T follicular helper cell (primary cell): ENCODE measurements around the gene HINT2.

Experiments used
- DNase-seq: peaks from one replicate; pipeline ENCODE4 v3.0.0-alpha.2; 2020; ENCODE audit warnings: low read depth

The HINT2 gene

DNA sequence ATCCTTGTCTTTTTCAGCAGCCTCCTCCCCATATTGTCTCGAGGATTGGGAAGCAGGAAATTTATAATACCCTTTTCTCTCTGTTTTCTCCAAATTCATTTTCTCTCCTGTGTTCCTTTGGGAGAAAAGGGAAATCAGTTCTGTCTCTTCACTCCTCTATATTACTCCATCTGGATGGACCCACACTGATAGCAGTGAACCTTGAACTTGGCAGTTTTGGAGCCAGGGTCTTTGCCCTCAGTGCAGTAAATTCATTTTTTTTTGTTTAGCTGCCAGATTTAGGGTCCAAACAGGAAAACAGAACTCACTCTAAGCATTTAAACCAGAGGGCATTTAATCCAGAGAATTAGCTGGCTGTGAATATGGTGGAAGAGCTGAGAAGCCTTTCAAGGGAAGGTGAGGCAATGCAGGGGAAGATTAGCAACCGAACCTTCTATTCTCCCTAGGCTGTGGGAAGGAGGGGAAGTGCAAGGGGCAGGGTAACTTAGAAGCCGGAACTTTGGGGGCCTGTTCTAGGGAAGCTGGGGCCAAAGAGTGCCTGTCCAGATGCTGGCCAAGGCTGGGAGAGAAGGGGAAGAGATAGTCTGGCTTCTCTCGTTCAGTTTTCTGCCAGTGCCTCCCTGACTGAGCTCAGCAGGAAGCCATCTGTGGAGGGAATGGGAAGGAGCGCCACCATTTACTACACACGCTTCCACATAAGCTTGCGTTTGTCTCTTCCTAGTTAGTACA, 39.8 kb downstream of the HINT2 start:
- DNase-seq: no peak

GRCh38 chr9:35771943-35772342, 42.9 kb downstream of the HINT2 start:
- DNase-seq: no peak

DNA sequence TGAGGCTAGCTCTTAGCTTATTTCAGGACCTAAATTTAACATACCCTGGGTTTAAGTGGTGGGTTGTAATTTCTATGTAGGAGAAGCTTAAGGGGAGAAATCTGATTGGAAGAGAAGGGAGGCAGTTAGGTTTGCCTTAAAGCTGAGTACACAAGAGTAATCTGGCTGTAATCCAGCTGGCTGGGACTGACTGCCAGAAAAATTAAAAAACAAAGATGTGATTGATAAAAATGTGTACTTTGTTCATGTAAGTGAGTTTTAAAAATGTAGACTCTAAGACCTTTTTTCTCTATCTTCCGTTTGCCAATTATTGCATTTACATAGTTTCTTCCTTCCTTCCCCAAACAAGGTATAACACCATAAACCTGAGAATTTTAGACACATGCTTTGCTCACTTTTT, 43.3 kb downstream of the HINT2 start:
- no peak for DNase-seq

DNA sequence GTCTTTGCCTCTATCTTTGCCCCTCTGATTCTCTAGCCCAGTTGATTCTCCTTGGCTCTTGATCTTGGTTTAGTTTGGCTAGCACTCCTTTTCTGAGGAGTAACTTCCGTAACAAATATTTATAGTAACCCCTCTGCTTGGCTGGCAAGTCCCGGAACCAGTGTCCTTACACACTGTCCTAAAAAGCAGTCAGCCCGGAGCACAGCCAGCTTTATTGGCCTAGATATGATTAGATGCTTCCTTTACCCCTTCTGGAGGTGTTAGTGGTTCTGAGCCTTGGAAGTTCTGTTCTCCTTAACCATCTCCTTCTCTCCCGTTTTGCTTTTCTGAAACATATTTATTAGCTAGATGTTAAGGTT, 43.8 kb downstream of the HINT2 start:
- no peak for DNase-seq

DNA sequence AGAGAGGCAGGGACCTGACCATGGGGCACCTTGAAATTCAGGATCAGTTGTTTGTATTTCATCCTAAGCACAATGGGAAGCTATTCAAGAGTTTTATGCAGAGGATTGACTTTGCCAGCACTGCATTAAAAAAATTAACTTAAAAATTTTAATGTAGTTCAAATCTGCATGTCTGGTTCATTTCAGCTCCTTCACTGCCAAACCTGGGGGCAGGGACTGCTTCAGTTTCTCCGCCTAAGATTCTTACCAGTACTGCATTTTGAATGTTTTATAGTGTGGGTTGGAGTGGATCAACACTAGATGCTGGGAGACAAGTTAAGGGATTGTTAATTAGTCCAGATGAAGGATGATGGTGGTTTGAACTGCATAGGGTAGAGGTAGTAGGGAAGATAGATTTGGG, 45.1 kb downstream of the HINT2 start:
- no peak for DNase-seq

GRCh38 chr9:35767458-35767857, 47.4 kb downstream of the HINT2 start:
- DNase-seq: no peak

DNA sequence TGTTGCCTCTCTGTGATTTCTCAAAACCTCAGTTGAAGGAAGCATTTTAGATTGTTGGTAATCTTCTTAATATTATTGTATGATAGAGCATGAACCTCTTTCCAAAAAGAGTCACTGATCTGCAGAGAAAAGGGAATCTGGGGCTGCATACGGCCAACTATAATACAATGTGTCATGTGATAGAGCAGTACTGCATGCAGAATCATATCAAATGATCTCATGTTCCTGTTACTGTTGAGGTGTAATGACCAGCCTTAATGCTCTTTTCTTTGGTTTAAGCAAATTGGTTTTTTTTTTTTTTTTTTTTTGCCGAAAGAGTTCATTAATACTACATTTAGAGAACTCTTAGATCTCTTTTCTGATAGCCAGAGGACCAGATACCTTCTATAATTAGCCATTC, 47.8 kb downstream of the HINT2 start:
- no peak for DNase-seq

DNA sequence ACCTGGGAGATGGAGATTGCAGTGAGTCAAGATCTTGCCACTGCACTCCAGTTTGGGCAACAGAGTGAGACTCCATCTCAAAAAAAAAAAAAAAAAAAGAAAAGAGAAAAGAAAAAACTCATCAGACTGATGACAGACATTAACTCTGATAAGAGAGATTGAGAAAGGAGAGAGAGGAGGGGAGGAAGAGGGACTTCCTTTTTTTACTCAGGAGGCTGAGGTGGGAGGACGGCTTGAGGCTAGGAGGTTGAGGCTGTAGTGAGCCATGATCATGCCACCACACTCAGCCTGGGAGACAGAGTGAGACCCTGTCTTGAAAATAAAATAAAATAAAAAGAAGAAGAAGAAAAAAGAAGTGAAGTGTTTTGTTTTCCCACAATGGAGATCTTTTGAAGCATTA, 51.0 kb downstream of the HINT2 start:
- DNase-seq: no peak

DNA sequence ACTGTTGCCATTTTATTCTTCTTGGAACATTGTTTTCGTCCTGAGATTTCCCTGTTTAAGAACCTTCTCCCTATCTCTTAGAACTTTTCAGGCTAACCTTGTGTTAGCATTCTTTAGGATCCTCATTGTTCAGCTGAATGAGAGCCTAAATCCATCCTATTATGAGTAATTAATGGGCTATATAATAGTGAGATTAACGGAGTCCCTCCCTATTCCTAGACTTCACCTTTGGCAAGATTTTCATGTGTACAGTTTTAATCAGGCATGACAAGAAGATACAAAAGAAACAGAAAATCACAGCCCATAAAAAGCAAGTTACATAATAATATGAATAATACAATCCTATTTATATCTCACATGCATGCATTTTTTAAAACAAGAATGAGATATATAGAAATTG, 51.7 kb downstream of the HINT2 start:
- no peak for DNase-seq
